Activated CD4-positive, alpha-beta T cell treated with anti-CD3 and anti-CD28 coated beads for 4 hours (primary cell): ENCODE data around the gene NMRK1.
A peak's percentile ranks its signal among the peaks of the same experiment; 100 is the strongest.

Experiments
- DNase-seq, 2 donors: peaks; one replicate each; pipeline ENCODE4 v3.0.0-alpha.2; 2020

The NMRK1 gene

DNA sequence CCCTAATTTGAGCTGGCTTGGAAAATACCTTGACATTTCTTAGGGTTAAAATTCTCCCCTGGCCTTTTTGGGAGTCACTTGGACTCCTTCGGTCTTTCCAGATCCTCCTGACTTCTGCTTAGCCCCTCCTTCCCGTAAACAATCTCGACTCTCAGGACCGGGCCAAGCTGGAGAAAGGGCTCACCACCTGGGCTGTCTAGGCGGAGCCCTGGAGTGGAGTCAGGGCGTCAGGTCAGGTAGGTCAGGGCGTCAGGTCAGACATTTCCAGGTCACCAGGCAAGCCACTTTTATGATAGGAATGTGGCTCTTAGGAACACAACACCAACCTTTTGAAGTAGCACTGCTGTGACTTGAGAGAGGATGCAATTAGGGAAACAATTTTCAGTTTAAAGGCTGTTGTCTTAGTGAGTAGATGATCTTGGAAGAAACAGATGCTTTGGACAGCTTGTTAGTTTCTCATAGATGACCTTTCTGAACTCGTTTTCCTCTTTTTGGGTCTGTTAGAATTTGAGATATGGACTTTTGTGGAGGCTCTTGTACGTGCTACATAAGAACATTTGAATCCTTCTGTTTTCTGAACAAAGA lies 13.1 kb upstream of the NMRK1 start:
- DNase-seq: no peak

DNA sequence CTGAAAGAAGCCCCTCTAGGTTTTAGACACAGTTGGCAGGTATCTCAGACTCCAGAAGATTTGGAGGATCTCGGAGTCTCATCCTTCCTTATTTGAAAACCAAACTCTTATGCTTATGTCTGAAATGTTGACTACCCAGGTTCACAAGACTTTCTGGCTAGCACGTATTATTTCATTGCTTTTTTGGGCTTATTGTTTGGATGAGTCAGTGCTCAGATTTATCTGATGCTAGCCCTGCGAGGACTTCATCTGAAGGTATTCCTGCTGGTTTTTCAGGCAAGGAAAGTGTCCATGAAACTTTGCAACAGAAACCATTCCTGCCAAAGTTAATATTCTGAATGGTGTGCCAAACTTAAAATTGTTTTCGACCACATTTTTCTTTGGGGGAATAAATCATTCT lies 8.8 kb upstream of the NMRK1 start:
- no peak for DNase-seq

DNA sequence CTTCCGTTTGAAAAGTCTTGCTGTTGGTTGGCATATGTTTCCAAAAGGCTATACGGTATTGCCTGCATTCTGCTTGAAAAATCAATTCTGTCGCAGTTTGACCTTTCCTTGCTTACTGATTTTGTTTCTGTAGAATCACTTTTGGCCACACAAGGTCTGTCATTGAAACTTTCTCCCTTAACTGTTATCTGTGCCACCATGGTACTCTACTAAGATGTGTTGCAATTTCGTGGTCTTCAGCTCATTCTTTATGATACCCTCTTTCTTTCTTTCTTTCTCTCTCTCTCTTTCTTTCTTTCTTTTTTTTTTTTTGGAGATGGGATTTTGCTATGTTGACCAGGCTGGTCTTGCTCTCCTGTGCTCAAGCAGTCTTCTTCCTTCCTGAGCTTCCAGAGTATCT lies 4.8 kb upstream of the NMRK1 start:
- no peak for DNase-seq

DNA sequence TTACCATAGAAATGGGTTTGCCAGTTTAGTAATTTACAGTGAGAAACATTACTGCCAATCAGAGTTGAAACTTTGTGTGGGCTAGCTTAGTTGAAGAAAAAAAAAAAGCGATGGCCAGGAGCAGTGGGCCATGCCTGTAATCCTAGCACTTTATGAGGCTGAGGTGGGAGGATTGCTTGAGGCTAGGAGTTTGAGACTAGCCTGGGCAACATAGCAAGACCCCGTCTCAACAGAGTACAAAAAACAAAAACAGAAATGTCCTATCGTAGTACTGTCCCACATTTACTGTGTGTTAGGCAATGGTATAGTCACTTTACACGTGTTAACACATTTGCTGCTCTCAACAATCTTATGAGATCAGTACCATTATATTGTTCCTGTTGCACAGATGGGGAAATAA lies 2.6 kb upstream of the NMRK1 start:
- no peak for DNase-seq

DNA sequence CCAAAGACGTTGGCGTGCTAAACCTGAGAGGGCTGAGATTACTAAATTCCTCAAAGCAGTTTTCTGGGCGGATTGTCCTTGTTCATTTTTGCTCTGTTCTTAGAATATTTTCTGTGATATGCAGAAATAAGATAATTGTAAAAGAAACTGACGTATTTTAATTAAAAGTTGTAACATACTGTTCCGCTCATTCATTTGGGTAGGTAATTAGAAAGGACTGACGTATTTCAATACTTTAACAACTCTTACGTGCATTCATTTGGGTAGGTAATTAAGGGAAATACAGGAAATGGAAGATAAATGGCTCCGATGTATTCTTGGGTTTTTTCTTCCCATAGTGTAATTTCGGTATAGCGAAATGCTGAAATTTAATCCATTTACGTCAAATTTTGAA lies 1.4 kb upstream of the NMRK1 start:
- DNase-seq: no peak

DNA sequence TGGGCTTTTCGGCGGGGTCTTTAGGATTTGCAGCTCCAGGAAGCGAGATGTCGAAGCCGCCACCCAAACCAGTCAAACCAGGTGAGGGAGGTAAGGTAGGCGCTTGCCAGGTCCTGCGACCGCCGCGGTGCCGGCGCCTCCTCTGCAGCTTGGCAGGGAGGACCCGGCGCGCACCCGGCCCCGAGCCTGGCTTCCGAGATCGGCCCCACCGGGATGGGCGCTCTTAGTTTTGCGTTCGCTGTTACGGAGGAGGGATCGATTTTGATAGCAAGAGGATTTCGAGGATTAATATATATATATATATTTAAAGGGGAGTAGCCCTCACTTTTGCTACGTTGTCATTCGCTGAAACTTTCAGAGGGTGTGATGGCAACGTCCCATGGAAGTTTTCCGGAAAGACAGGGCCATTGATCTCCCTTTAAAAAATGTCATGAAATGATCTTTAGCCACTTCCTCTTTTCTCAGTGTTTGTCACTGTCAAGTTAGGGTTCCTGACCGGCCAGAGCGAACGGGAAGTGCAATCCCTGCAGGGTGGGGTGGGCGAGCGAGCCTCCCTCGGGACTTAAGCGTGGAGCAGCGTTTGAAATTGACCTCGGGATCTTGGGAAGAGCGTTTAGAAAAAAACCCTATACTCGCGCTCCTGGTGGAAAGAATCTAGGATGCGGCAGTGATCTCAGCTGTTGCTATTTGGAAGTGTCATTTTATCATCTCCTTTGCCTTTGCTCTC lies 854 bp upstream of the NMRK1 start:
- DNase-seq: no peak

DNA sequence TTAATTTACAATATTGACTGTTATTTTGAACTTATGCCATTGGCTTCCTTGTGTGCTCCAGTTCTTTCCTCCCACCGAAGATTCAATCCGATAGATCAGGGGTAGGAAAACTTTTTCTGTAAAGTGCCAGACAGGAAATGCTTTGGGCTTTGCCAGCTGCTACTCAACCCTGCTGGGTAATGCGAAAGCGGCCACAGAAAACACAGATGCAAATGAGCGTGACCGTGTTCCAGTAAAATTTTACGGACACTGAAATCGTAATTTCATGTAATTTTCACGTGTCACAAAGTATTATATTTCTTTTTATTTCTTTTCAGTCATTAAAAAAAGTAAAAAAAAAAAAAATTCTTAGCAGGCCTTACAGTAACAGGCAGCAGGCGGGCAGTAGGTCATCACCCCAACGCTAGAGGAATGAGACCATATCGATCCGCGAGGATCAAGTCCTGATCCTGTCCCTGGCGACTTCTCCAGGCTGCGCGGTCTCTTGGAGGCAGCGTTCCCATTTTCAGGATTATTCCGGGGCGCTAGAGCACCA lies 599 bp downstream of the NMRK1 start:
- DNase-seq: peak; percentile 36 to 38

DNA sequence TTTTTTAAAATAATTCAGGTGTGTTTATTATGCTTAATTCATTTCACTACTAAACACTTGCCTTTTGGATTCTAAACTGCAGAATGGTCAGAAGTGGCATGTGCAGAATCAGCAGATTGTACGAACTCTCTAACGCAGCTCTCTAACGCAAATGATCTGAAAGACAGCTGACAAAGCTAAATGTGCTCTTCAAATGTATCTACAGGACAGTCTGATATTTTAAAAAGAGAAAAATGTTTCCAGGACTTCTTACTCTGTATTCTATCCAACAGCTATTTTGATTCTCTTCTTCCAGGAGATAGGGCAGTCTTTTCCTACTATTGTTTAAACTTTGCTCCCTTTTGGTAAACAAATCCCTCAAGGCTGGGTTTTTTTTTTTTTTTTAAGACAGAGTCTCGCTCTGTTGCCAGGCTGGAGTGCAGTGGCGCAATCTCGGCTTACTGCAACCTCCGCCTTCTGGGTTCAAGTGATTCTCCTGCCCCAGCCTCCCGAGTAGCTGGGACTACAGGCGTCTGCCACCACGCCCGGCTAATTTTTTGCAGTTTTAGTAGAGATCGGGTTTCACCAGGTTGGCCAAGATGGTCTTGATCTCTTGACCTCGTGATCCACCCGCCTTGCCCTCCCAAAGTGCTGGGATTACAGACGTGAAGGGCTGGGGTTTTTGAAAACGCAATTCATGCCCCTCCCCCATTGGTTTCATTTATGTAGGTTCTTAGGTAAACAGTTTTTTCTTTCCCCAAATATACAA lies 1.2 kb downstream of the NMRK1 start:
- peak in 1 of 2 donors; percentile 16 for DNase-seq

DNA sequence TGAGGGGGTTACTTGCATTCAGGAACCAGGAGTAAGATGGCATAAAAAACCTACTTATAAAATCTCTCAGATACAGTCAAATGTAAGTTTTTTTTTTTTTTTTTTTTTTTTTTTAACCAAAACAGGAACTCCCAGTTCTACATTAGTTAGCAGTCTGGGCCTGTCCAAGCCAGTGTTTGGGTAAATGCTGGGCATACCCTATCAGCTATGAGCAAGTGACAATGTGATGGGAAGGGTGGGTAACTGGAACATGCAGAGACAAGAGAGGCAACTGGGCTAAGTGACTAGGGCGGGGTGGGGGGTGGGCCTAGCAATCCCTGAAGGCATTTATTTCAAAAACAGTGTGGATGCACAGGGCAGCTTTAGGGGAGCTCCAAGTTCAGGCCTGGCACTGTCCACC lies 2.3 kb downstream of the NMRK1 start:
- DNase-seq: no peak

DNA sequence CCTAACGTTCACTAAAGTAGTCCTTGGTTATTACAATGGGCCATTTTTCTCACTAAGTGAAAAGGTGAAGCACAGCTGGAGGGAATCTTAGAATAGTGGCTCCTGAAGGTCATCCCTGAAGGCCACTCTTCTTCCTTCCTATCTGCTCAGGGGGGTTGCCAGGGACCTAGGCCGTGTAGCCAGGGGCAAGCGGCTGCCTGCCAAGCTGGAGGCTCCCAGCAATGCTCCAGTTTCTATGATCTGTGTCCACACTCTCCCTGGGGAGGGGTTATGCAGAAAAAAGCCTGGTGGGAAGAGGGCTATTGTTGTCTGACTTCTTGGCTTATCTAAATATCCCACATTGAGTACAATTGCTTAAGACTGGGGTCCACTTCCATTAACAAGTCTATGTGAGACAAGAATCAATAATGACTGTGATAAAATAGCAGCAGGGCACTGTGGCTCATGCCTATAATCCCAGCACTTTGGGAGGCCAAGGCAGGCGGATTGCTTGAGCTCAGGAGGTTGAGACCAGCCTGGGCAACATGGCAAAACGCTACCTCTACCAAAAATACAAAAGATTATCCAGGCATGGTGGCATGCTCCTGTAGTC lies 3.8 kb downstream of the NMRK1 start:
- no peak for DNase-seq

DNA sequence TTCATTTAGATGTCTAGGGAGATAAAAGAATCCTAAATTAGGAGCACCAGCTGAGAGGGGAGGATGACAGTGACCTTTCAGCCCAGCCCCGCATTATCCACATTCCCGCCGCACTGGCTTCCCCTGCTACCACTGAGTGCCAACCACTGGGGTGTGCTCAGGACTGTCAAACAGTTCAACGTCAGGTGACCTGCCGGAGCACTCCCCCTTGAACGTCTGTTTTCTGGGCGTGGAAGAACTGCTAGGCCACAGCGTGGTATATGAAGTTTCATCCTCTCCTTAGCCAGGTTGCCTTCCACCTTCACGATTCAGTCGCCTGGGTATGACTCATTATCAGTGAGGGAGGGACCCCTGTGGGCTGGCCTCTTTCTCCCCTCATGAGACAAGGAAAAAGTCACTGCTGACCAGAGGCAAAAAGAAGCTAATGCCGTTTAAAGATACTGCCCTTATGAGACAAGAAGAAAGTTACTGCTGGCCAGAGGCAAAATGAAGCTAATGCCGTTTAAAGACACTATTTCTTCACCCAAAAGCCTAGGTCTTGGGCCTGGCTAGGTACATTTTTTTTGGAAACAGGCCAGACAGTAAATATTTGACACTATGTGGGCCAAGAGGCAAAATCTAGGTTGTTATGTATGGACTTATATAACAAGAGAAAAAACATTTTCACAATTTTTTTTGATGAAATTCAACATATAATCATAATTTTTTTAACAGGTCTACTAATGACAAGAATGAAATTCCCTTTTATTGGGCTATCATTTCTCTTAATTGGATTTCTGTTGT lies 4.6 kb downstream of the NMRK1 start:
- peak; percentile 12 for DNase-seq

DNA sequence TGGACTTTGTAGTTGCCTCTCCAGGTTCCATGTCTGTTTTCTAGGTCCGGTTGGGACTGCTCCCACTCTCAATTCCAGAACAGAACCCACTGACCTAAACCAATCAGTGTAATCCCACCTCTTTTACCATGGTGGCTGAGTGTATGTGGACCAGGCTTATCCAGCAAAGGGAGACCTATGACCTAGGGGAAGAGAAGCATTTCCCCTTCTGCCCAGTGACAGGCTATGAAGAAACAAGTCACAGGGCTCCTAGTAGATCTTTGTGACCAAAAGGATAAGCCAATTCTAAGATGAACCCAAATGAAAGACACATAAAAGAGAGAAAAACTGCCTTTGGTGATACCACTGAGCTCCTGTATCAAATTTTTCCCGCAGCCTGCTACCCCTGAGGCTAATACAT lies 6.3 kb downstream of the NMRK1 start:
- no peak for DNase-seq

DNA sequence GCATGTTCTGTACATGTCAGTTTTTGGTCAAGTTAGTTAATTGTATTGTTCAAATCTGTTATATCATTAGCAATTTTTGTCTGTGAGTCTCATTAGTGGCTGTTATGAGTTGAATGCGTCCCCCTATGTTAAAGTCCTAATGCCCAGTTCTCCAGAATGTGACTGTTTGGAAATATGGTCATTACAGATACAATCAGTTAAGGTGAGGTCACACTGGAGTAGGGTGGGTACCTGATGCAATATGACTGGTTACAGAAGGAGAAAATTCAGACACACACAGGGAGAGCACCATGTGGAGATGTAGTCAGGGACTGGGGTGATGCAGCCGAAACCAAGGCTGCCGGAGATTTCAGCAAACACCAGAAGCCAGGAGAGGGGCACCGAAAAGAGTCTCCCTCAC lies 15.1 kb downstream of the NMRK1 start:
- no peak for DNase-seq

DNA sequence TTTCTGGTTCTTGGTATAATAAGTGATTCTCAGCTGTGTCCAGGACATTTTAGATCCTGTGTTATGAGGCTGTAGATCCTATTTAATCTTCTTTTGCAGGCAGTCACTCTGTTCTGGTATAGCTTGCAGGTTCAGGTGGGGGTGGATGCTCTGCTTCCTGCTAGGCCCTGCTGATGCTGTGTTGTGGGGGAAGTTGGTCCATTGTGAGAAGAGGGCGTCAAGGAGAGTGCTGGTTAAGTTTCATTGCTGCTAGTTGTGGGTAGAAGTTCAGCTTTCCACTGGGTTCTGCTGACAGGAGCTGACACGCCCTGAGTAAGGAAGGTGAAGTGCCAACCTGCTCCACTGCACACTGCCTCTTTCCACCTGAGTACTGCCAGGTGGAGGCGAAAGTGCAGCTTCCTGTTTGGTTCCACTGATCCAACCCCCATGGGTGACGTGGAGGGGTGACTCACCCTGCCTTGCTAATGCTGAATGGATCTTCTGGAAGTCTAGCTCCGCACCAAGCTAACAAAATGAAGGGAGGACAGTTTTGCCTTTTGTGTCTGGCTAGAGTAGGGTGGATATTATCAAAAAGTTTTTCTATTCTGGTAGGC lies 16.3 kb downstream of the NMRK1 start:
- DNase-seq: peak; percentile 69 to 74

DNA sequence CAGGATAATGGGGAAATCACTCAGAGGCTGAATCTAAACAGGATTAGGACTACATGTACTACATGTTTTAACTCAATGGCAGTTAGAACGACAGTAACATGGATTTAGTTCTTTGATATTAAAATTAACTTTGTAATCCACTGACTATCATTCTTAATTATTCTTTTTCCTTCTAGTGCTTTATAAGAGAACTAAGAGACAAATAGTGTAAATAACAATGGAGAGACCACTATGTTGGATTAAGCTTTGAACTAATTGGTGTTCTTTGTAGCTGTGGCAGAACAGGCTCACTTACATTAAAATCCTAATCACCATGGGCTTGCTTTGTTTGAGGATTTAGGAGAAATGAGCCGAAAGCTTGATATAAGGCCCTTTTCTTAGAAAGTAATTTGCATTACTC lies 18.8 kb downstream of the NMRK1 start:
- no peak for DNase-seq

DNA sequence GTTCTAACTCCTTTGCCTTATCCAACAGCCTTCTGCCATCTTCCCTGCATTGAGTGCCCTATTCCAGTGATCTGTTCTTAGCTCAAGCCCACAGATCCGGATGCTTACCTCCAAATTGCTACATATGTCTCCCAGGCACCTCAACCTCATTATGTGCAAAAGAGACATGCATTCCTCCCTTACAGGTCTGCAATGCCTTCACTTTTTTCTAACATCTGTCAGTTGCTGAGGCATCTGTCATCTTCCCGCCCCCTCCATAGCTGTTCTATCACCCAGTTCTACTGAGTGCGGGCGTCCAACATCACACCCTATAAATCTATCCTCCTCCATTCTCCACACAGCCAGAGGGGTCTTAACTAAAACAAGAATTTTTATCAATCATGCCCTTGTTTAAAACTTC lies 20.1 kb downstream of the NMRK1 start:
- no peak for DNase-seq

DNA sequence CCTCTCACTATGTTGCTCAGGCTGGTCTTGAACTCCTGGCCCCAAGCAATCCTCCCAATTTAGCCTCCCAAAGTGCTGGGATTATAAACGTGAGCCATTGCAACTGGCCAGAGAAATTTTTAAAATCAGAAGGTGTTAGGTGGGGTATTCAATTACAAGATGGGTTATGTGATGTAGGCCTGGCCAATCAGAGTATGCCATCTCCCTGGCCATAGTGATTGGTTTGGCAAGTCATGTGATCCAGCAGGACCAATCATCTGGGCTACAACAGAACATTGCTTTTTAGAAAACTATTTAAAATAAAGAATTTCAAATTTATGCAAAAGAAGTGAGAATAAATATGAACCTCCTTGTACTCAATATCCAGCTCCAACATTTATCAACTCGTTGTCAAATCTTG lies 22.4 kb downstream of the NMRK1 start:
- DNase-seq: no peak

DNA sequence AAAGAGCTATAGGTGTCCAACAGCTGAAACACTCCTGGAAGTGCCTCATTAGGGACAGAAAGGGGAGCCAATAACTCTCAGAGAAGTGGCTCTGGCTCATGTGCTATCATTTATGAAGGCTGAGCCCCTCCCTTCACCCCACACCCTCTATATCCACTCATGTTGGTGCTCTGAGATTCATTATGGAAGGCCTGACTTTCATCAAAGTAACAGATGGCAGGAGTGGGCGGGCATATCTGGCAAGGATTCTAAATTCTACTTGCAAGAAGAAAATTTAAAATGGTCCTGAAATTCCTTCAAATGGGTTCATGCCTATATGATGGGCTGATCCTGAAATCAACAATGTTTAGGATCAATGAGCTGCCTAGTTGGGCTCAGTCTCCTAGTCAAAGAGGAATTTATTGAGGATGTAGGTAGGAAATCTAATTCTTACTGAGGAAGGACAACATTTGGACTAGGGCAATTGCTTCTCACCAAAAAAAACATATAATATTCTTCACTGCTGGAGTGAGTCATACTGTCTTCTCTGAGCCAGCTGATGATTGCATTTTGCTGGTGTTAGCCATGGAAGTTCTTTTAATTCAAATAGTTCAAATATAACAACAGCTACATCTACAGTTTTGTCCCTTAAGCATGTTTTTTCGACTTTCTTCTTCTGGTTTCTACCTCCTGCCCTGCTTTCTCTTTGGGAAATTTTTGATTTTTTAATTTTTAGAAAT lies 23.5 kb downstream of the NMRK1 start:
- DNase-seq: no peak

DNA sequence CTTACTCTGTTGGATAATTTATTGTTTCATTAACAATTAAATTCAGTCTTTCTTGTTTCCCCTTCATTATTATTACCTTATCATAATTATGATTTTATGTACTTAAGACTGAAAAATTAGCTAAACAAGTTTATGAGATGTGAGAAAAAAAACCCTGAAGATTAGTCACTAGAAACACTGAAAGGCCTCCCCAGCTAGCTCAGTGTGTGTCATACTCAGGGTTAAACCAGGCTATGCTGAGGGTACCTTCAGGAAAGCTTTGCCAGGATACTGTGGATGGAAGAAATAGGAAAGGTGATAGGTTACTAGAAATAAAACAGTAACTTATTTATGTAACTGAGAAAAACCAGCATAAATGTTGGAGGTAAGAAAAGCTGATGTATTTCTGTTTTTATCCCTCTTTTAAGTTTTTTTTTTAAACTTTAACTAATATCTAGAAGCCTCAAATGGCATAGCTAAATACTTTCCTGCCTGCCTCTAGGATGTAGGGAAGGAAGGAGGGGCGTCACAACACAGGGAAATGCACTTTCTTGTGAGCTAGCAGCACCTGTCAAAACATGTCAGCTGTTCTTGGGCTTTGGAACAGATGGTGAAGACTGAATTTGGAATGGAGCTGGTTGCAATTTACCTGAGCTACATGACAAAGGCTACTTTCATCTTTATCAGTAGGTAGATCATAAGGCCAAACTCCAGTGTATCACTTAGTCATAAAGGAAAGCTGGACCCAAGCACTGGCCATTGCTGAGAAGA lies 24.2 kb downstream of the NMRK1 start:
- DNase-seq: no peak

DNA sequence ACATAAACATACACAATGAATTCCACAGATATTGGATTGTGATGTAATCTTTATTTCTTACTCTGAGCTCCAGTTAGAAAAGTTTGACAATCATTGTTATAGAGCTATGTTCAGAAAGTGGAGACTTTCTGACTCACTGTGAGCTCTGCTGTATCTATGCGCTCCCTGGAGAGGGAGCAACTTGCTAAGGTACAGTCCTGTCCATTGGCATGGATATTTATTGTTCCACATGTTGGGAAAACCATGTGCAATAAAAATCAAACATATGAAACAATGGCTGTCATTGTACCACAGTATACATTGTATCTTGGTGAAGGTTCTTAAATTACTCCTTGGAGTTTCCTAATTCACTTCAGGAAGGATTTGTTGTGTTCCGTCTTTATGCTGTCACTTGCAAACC lies 26.8 kb downstream of the NMRK1 start:
- DNase-seq: no peak
